Epithelial cell of esophagus (primary cell): ENCODE data around the gene CLEC2D.

Experiments
- DNase-seq: peaks from one replicate; pipeline ENCODE4 v3.0.0; 2010; ENCODE audit warnings: low read depth
- H3K4me3 ChIP-seq: 2 replicates; pipeline ENCODE4 v1.5.1; 2011; ENCODE audit warnings: mild to moderate bottlenecking, low read length, control low read depth
- TF ChIP-seq, protein P1 (sequence below): IDR thresholded peaks from 2 replicates; pipeline ENCODE4 v1.5.1; 2011; ENCODE audit warnings: low read depth, mild to moderate bottlenecking, low read length, control low read depth, inconsistent platforms; ENCODE audit not compliant: insufficient read depth; ENCODE audit errors: missing control alignments

CLEC2D gene

DNA sequence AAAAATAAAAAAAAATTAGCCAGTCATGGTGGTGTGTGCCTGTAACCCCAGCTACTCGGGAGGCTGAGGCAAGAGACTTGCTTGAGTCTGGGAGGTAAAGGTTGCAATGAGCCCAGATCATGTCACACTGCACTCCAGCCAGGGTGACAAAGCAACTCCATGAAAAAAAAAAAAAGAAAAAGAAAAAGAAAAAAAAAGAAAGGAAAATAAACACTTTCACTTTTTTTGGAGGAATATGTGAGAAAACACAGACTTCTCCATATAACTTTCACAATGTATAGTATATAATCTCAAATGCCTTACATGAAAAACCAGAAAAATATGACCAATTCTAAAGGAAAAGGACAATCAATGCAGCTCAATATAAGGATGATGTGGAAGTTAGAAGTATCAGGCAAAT, 54.5 kb downstream of the CLEC2D start:
- DNase-seq: no peak
- TF ChIP-seq, protein P1, sequence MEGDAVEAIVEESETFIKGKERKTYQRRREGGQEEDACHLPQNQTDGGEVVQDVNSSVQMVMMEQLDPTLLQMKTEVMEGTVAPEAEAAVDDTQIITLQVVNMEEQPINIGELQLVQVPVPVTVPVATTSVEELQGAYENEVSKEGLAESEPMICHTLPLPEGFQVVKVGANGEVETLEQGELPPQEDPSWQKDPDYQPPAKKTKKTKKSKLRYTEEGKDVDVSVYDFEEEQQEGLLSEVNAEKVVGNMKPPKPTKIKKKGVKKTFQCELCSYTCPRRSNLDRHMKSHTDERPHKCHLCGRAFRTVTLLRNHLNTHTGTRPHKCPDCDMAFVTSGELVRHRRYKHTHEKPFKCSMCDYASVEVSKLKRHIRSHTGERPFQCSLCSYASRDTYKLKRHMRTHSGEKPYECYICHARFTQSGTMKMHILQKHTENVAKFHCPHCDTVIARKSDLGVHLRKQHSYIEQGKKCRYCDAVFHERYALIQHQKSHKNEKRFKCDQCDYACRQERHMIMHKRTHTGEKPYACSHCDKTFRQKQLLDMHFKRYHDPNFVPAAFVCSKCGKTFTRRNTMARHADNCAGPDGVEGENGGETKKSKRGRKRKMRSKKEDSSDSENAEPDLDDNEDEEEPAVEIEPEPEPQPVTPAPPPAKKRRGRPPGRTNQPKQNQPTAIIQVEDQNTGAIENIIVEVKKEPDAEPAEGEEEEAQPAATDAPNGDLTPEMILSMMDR: no peak
- no peak overlapping the region for H3K4me3 ChIP-seq

DNA sequence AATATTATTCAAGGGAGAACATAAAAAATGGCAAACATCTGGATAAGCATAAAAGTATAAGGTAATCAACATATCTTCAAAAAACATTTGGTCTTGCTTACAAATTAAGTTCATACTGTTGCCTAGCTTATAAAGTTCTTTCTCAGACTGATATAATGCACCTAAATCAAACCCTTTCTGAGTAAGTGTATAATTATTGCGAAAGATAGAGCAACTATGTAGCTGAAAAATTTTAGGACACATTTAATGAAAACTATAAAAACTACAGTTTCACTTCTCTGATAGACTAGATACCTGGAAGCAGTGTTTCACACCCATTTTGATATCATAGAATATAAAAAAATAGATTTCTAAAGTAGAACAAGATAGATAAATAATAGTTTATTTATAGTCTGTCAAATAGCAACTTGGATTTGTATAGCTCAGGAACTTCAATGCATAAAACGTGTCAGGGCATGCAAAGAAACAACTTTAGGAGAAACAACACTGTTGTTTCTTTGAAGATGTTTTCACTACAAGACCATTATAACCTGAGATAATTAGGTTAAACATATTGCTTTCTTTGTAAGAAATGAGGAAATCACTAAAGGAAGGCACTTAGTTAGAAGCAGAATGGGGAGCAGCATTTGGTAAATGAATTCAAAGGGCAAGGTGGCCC, 55.8 kb downstream of the CLEC2D start:
- no peak overlapping the region for H3K4me3 ChIP-seq
- peak; percentile 53 for DNase-seq
- TF ChIP-seq, protein P1: no peak

DNA sequence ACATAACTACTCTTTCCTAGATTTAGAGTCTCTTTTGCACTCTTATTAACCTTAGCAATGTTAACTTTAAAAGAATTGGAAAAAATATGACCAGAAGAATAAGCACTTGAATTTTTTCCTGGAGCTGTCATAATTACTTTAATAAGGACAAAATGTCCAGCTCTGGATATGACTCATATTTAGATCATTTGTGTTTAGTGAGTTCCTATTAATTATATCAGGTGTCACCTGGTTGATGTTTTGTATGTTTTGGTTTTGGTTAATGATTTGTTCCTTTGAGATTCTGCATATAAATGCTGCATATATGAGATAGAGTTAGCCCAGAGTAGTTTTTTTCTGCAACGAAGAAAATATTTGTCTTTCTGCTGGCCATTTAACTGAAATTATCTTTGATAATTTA, 58.3 kb downstream of the CLEC2D start:
- TF ChIP-seq, protein P1: no peak
- DNase-seq: peak; percentile 39
- H3K4me3 ChIP-seq: no peak overlapping the region

DNA sequence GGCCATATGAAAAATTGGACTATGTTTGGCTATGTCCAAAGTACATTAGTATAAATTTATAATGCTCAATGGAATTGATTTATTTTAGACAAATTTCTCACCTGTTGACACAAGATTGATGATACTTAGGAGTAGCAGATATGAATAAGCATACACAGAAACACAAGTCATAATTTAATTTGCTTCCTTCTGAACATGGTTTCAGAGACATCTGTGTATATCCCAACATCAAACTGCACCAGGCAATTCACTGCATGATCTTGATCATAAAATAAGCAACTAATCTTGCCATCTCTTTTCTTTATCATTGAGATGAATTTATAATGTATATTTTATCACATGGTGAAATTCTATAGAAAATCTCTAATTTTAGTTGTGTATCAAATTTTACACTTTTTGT, 59.6 kb downstream of the CLEC2D start:
- TF ChIP-seq, protein P1: no peak
- DNase-seq: no peak
- H3K4me3 ChIP-seq: no peak overlapping the region

DNA sequence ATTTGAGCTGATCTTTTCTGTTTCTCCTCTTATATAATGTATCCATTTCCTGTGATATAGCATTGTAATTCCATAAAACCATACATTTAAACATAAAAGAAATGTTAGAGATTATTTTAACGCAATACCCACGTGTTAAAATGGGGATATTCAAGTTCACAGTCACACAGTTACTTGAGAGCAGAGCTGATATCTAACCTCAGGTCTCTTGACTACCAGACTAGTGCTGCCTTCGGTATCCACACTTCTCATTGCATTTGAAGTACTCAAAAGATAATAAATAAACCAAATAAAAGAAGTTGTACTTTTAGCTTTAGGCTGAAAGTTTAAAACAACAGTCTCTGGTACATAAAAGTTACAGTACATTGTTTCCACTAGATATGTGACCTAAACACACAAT, 60.5 kb downstream of the CLEC2D start:
- TF ChIP-seq, protein P1: no peak
- no peak overlapping the region for H3K4me3 ChIP-seq
- no peak for DNase-seq

DNA sequence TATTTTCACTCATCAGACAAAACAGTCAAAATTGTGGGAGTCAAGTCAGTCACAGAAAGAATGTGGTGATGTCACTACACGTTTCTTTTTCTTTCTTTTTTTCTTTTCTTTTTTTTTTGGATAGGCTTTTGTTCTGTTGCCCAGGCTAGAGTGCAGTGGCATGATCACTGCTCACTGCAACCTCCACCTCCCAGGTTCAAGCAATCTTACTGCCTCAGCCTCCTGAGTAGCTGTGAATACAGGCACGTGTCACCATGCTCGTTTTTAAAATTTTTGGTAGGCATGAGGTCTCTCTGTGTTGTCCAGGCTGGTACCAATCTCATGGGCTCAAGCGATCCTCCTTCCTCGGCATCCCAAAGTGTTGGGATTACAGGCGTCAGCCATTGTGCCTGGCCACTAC, 61.1 kb downstream of the CLEC2D start:
- no peak overlapping the region for H3K4me3 ChIP-seq
- no peak for DNase-seq
- TF ChIP-seq, protein P1: no peak

DNA sequence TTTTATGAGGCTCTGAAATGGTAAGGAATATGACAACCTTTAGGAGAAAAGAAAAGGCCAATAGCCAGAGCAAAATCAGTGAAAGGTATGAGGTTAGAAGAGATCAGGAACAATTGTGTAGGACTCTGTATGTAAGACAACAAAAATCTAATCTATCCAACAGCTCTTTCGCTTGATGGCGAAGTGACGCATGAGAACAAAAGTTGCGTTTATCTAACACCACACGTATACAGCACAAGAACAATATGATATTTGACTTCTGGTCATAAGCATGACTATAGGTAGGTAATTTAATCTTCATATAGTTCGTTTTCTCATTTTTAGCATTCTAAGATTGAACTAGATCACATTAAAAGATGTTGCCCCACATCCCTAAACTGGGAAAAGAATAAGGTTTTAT, 61.9 kb downstream of the CLEC2D start:
- no peak for DNase-seq
- TF ChIP-seq, protein P1: no peak
- no peak overlapping the region for H3K4me3 ChIP-seq
